ENCODE measurements around the gene PRX. TPM values are rescaled to one million over a fixed set of nuclear protein-coding genes. Genes with fewer than 3 reads are reported as not detected.

PRX gene
- polyA plus RNA-seq, 1 donor from 2014 or later: 0.20 TPM

- no peak overlapping the region for H3K9ac ChIP-seq (ENCODE audit: low read length)
These were observed 68.8 kb downstream of the PRX start for GRCh38 chr19:40344422-40344821.

More at GRCh38 chr19:40344422-40344821, 68.8 kb downstream of the PRX start:
- Histone ChIP-seq H3K79me2 (replicated peaks; ENCODE audit: insufficient read depth, low read length) (peaks cover 28% of the 10 kb centered on the region), H4K20me1 (ENCODE audit: insufficient read depth) (no peaks in the 10 kb centered on the region), H3K4me2 (ENCODE audit: low read length) (no peak overlapping the region), H3K9me3 (ENCODE audit: low read length) (no peaks in the 10 kb centered on the region), H3K27ac (ENCODE audit: low read length) (no peak overlapping the region), H2AFZ (ENCODE audit: low read depth, low read length) (no peak overlapping the region), H3K36me3 (ENCODE audit: insufficient read depth, low read length) (no peaks in the 10 kb centered on the region), H3K27me3 (ENCODE audit: insufficient read depth, low read depth, low read length) (no peaks in the 10 kb centered on the region), H3K4me3 (ENCODE audit: low read length) (no peak overlapping the region), H3K9me2 (ENCODE audit: insufficient read depth, low read length) (no peaks in the 10 kb centered on the region), H3F3A (ENCODE audit: insufficient read depth, low read length, poor library complexity, severe bottlenecking) (no peaks in the 10 kb centered on the region)
- TF ChIP-seq EP300 (conservative IDR thresholded peaks at IDR 0.05; ENCODE audit: poor library complexity, severe bottlenecking): no peak
- no peak for TF ChIP-seq RAD21 (conservative IDR thresholded peaks at IDR 0.05)
- no peak for TF ChIP-seq CTCF (IDR thresholded peaks at IDR 0.05; ENCODE audit: poor library complexity, severe bottlenecking)
- no peak for TF ChIP-seq REST (IDR thresholded peaks at IDR 0.05; ENCODE audit: borderline replicate concordance)
- TF ChIP-seq SMC3 (conservative IDR thresholded peaks at IDR 0.05; ENCODE audit: poor library complexity): no peak
- TF ChIP-seq EZH2 (IDR thresholded peaks at IDR 0.05; ENCODE audit: borderline replicate concordance, insufficient read depth, low read length, poor library complexity, severe bottlenecking): no peak
- no peak for TF ChIP-seq TAF1 (IDR thresholded peaks at IDR 0.05; ENCODE audit: low read depth)
- TF ChIP-seq POLR2AphosphoS5 (IDR thresholded peaks at IDR 0.05): no peak
- no peak for TF ChIP-seq MXI1 (conservative IDR thresholded peaks at IDR 0.05; ENCODE audit: poor library complexity, severe bottlenecking)

Small RNA genes lying within 50 kb of the gene (small RNA-seq; reads per million reads assigned to genes)
- gene MIR6796 (0 to 2.1 (median 1.6) reads per million in 3 experiments), gene RF00017 (0 reads per million in 3 experiments)

Other genes starting within 250 kb of the PRX start
- 18.3 and 21.1 TPM in 2 replicates for gene MAP3K10, start 222.0 kb downstream of the PRX start, polyA plus RNA-seq
- 111 and 132 TPM in 2 replicates for gene TTC9B, start 195.0 kb downstream of the PRX start, polyA plus RNA-seq
- 0.30 and 0.32 TPM in 2 replicates for gene CCNP, start 186.7 kb downstream of the PRX start, polyA plus RNA-seq
- 131 and 132 TPM in 2 replicates for gene AKT2, start 128.0 kb downstream of the PRX start, polyA plus RNA-seq
- gene C19orf47, start 65.0 kb downstream of the PRX start, polyA plus RNA-seq: 14.3 and 22.8 TPM in 2 replicates
- 426 and 454 TPM in 2 replicates for gene PLD3, start 64.7 kb downstream of the PRX start, polyA plus RNA-seq
- gene HIPK4, start 23.2 kb downstream of the PRX start, polyA plus RNA-seq: not detected in 2 replicates
- 3.3 and 5.1 TPM in 2 replicates for gene SERTAD1, start 12.6 kb upstream of the PRX start, polyA plus RNA-seq
- 7.6 and 9.0 TPM in 2 replicates for gene SERTAD3, start 31.0 kb upstream of the PRX start, polyA plus RNA-seq
- gene BLVRB, start 52.4 kb upstream of the PRX start, polyA plus RNA-seq: 5.0 and 9.9 TPM in 2 replicates
- gene SPTBN4, start 53.6 kb upstream of the PRX start, polyA plus RNA-seq: 10.4 and 12.7 TPM in 2 replicates
- gene SHKBP1, start 163.5 kb upstream of the PRX start, polyA plus RNA-seq: 3.8 and 6.3 TPM in 2 replicates
- 55.6 and 59.7 TPM in 2 replicates for gene LTBP4, start 188.0 kb upstream of the PRX start, polyA plus RNA-seq

Data from neural cell (in vitro differentiated cells).